ENCODE results near the gene PLA2G4C. TPM values are rescaled to one million over a fixed set of nuclear protein-coding genes. Genes with fewer than 3 reads are reported as not detected.
"Not testable (repeated sequence)": the region's sequence is repeated elsewhere in the genome, so short reads cannot be mapped to it uniquely, and the experiment has no call there.

The PLA2G4C gene
- total RNA-seq, 3 donors from 2014 or later, result 4.1 to 11.6 (median 4.2) TPM

- Mint-ChIP-seq H3K27me3 (ENCODE audit: low read depth) (peaks cover 8% of the 10 kb centered on the region), H3K9me3 (peaks cover 14% of the 10 kb centered on the region), H3K4me3 (no peak overlapping the region), H3K36me3 (ENCODE audit: insufficient read depth) (peaks cover 16% of the 10 kb centered on the region), H3K4me1 (ENCODE audit: low read depth) (no peaks in the 10 kb centered on the region)
- ATAC-seq (peak in 1 of 2 donors; percentile 46), DNase-seq (no peak)
Measured at GRCh38 chr19:48094129-48094854, 16.3 kb downstream of the PLA2G4C start.

DNA sequence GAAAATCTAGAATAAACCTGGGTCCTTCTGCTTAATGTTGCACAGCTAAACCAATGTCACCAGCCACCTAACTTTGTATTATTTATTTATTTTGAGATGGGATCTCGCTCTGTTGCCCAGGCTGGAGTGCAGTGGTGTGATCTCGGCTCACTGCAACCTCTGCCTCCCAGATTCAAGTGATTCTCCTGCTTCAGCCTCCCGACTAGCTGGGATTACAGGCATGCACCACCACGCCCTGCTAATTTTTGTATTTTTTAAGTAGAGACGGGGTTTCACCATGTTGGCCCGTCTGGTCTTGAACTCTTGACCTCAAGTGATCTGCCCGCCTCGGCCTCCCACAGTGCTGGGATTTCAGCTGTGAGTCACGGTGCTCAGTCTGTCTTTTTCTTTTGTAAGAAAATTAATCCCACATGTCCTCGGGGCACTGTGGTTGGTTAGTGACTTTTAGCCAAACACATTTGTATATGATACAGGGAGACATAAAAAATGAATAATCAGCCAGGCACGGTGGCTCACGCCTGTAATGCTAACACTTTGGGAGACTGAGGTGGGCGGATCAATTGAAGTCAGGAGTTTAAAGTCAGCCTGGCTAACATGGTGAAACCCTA is 19.4 kb downstream of the PLA2G4C start:
- peaks cover 16% of the 10 kb centered on the region for H3K27me3 Mint-ChIP-seq (ENCODE audit: low read depth)
- DNase-seq; ATAC-seq; H3K4me3 Mint-ChIP-seq; H3K4me1 Mint-ChIP-seq (ENCODE audit: low read depth): not testable (repeated sequence)
- H3K36me3 Mint-ChIP-seq (ENCODE audit: insufficient read depth), result peaks cover 11% of the 10 kb centered on the region
- H3K9me3 Mint-ChIP-seq, result peaks cover 14% of the 10 kb centered on the region

DNA sequence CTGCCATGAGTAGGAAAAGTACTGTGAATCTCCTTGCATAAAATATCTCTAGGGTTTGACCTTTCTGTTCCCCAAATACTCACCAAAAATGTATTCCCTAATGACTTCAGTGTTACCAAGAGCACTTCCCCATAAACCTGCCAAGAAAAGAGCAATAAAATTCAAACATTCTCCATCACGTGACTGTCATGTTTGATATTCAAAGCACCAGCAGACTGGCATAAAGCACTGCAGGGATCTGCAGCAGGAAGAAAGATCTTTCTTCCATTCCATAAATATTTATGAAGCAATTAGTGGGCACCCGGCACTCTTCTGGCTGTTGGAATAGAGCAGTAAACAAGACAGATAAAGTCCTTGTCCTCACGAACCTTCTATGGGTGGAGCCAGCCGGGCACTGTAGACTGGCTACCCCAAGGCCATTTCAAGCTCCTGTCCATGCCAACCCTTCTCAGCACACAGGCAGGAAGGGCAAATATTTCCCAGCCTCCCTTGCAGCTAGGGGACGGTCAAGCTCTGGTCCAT is 20.3 kb downstream of the PLA2G4C start:
- peaks cover 16% of the 10 kb centered on the region for H3K27me3 Mint-ChIP-seq (ENCODE audit: low read depth)
- H3K36me3 Mint-ChIP-seq (ENCODE audit: insufficient read depth), result peaks cover 10% of the 10 kb centered on the region
- H3K4me1 Mint-ChIP-seq (ENCODE audit: low read depth), result no peaks in the 10 kb centered on the region
- DNase-seq (no peak), ATAC-seq (no peak)
- peaks cover 14% of the 10 kb centered on the region for H3K9me3 Mint-ChIP-seq
- H3K4me3 Mint-ChIP-seq, result no peak overlapping the region

GRCh38 chr19:48088991-48089390 is 21.6 kb downstream of the PLA2G4C start:
- H3K4me3 Mint-ChIP-seq; H3K9me3 Mint-ChIP-seq; H3K36me3 Mint-ChIP-seq (ENCODE audit: insufficient read depth); DNase-seq; H3K4me1 Mint-ChIP-seq (ENCODE audit: low read depth); ATAC-seq: not testable (repeated sequence)
- H3K27me3 Mint-ChIP-seq (ENCODE audit: low read depth), result peaks cover 18% of the 10 kb centered on the region

DNA sequence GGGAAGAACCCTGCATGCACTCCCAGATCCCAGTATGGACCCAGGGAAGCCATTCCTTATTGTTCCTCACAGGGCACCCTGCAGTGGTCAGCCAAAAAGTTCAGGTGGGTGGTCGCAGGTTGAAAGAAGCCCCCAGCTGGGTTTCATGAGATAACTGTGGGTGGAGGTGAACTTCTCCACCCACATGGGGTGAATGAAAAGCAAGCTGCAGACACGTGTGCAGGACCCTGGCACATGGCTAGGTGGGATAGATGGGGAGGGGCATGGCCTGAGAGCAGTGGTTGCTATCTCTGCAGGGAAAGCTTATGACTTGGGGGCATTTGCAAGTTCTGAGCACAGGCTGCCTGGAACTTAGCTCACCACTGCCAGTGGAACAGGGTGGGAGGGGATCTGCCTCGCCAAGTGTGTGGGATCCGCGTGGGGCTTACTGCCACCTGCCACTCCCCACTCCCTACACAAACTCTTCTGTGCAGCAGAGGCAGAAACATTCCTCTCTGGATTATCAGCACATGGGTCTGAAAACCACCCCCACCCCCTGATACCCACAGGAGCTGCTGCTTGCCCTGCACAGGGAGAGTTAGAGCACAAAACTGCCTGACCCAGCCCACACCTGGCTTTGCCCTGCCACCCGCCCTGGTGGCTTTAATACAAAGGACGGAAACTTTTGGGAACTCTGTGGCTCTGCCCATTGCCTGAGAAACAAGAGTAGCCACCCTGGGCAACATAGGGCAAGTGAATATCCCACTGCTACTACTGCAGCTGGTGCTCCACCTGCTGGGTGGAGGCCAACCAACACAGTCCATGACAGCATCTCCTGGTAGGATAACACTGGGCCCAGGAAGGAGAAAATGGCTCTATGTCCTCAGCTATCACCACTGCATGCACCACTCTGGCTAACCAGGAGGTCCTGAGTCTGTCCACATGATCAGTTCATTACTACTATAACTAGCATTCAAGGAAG is 24.4 kb downstream of the PLA2G4C start:
- no peak for ATAC-seq
- H3K4me1 Mint-ChIP-seq (ENCODE audit: low read depth), result no peaks in the 10 kb centered on the region
- no peaks in the 10 kb centered on the region for H3K9me3 Mint-ChIP-seq
- peaks cover 17% of the 10 kb centered on the region for H3K27me3 Mint-ChIP-seq (ENCODE audit: low read depth)
- no peak for DNase-seq
- H3K36me3 Mint-ChIP-seq (ENCODE audit: insufficient read depth), result no peaks in the 10 kb centered on the region
- no peak overlapping the region for H3K4me3 Mint-ChIP-seq

DNA sequence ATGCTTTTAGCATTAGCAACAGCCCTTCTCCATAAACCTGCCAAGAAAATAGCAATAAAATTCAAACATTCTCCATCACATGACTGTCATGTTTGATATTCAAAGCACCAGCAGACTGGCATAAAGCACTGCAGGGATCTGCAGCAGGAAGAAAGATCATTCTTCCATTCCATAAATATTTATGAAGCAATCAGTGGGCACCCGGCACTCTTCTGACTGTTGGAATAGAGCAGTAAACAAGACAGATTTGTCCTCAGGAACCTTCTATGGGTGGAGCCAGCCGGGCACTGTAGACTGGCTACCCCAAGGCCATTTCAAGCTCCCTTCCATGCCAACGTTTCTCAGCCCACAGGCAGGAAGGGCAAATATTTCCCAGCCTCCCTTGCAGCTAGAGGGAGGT is 25.5 kb downstream of the PLA2G4C start:
- no peaks in the 10 kb centered on the region for H3K4me1 Mint-ChIP-seq (ENCODE audit: low read depth)
- H3K4me3 Mint-ChIP-seq, result no peak overlapping the region
- no peaks in the 10 kb centered on the region for H3K36me3 Mint-ChIP-seq (ENCODE audit: insufficient read depth)
- DNase-seq, result no peak
- H3K27me3 Mint-ChIP-seq (ENCODE audit: low read depth), result peaks cover 14% of the 10 kb centered on the region
- no peak for ATAC-seq
- H3K9me3 Mint-ChIP-seq, result no peaks in the 10 kb centered on the region

GRCh38 chr19:48081106-48081505 is 29.5 kb downstream of the PLA2G4C start:
- no peak overlapping the region for H3K4me3 Mint-ChIP-seq
- H3K4me1 Mint-ChIP-seq (ENCODE audit: low read depth), result no peaks in the 10 kb centered on the region
- DNase-seq (no peak), ATAC-seq (no peak)
- H3K9me3 Mint-ChIP-seq, result no peaks in the 10 kb centered on the region
- H3K27me3 Mint-ChIP-seq (ENCODE audit: low read depth), result peaks cover 4% of the 10 kb centered on the region
- no peaks in the 10 kb centered on the region for H3K36me3 Mint-ChIP-seq (ENCODE audit: insufficient read depth)

- H3K4me3 Mint-ChIP-seq; H3K36me3 Mint-ChIP-seq (ENCODE audit: insufficient read depth); DNase-seq; ATAC-seq; H3K9me3 Mint-ChIP-seq; H3K4me1 Mint-ChIP-seq (ENCODE audit: low read depth); H3K27me3 Mint-ChIP-seq (ENCODE audit: low read depth): not testable (repeated sequence)
Measured at GRCh38 chr19:48070177-48070769, 40.3 kb downstream of the PLA2G4C start.

GRCh38 chr19:48069435-48069834 is 41.2 kb downstream of the PLA2G4C start:
- DNase-seq (no peak), ATAC-seq (no peak)
- no peaks in the 10 kb centered on the region for H3K36me3 Mint-ChIP-seq (ENCODE audit: insufficient read depth)
- H3K4me1 Mint-ChIP-seq (ENCODE audit: low read depth), result no peaks in the 10 kb centered on the region
- no peaks in the 10 kb centered on the region for H3K9me3 Mint-ChIP-seq
- no peak overlapping the region for H3K4me3 Mint-ChIP-seq
- H3K27me3 Mint-ChIP-seq (ENCODE audit: low read depth), result no peaks in the 10 kb centered on the region

- peaks cover 2% of the 10 kb centered on the region for H3K4me1 Mint-ChIP-seq (ENCODE audit: low read depth)
- H3K36me3 Mint-ChIP-seq (ENCODE audit: insufficient read depth), result no peaks in the 10 kb centered on the region
- no peaks in the 10 kb centered on the region for H3K9me3 Mint-ChIP-seq
- H3K4me3 Mint-ChIP-seq, result no peak overlapping the region
- no peak for ATAC-seq
- no peak for DNase-seq
- peaks cover 25% of the 10 kb centered on the region for H3K27me3 Mint-ChIP-seq (ENCODE audit: low read depth)
Measured at GRCh38 chr19:48064509-48064908, 46.1 kb downstream of the PLA2G4C start.

DNA sequence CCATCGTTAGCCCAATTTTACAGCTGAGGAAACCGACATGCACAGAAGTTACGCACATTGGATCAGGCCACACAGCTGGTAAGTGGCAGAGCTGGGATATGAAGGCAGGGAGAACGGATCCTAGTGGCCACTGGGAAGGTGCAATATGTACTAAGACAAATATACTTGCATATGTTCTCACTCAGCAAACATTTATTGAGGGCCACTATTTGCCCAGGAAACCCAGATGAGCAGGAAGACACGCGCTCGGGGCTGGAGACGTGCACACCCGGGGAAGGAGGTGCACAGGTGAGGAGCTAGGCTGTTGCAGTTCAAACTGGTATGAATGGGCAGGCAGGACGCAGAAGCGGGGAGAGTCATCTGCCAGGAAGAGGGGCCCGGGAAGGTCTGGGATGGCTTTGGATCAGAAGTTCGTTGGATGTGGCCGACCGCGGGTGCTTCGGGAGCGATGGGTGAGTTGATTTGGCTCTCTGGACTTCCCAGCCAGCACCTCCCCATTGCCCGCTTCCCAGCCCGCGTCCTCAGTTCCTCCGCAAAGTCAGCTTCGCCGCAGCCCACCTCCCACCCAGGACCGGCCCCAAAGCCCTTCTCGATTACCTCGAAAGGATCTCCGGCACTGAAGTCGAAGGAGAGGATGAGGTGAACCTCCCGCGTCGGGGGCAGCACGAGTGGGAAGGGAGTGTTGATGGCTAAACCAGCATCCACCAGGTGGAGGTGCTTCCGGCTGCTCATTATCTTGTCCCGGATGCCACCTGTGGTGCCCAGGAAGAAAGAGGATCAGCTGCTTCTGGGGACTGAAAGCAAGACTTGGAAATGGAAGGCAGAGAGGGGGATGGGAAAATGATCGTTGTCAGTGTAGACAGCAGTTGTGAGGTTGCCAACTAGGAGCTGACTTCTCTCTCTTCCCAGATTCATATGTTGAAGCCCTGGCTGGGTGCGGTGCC is 48.9 kb downstream of the PLA2G4C start:
- Mint-ChIP-seq H3K27me3 (ENCODE audit: low read depth) (peaks cover 28% of the 10 kb centered on the region), H3K4me3 (no peak overlapping the region), H3K4me1 (ENCODE audit: low read depth) (peaks cover 2% of the 10 kb centered on the region), H3K36me3 (ENCODE audit: insufficient read depth) (no peaks in the 10 kb centered on the region), H3K9me3 (no peaks in the 10 kb centered on the region)
- DNase-seq (no peak), ATAC-seq (no peak)

- Mint-ChIP-seq H3K9me3 (no peaks in the 10 kb centered on the region), H3K4me3 (no peak overlapping the region), H3K27me3 (ENCODE audit: low read depth) (peaks cover 28% of the 10 kb centered on the region), H3K4me1 (ENCODE audit: low read depth) (peaks cover 2% of the 10 kb centered on the region), H3K36me3 (ENCODE audit: insufficient read depth) (no peaks in the 10 kb centered on the region)
- ATAC-seq (no peak), DNase-seq (no peak)
Measured at GRCh38 chr19:48060381-48060780, 50.2 kb downstream of the PLA2G4C start.

- Mint-ChIP-seq H3K4me1 (ENCODE audit: low read depth) (peaks cover 2% of the 10 kb centered on the region), H3K27me3 (ENCODE audit: low read depth) (peaks cover 28% of the 10 kb centered on the region), H3K9me3 (no peaks in the 10 kb centered on the region), H3K36me3 (ENCODE audit: insufficient read depth) (no peaks in the 10 kb centered on the region), H3K4me3 (no peak overlapping the region)
- DNase-seq (no peak), ATAC-seq (no peak)
Measured at GRCh38 chr19:48059331-48059730, 51.3 kb downstream of the PLA2G4C start.
